Activated CD4-positive, alpha-beta T cell treated with anti-CD3 and anti-CD28 coated beads, Interleukin-2, amount 10 ng/mL, durations not matched to agents 7 days and 5 days (primary cell): ENCODE results near the gene C17orf100. TPM values are rescaled to one million over a fixed set of nuclear protein-coding genes. Genes with fewer than 3 reads are reported as not detected.

Experiments
- CTCF ChIA-PET: fragments of 350-600 bp; sonication (Branson Sonifier 250); formaldehyde crosslinking; loops from one replicate; lab custom pipeline; 2021; ENCODE audit warnings: antibody characterized with exemption; lab: Charles Lee
- POLR2A ChIA-PET: fragments of 350-600 bp; sonication (Branson Sonifier 250); formaldehyde crosslinking; loops from one replicate; lab custom pipeline; 2021; ENCODE audit warnings: antibody characterized with exemption; lab: Charles Lee
- DNase-seq: peaks from one replicate; pipeline ENCODE4 v3.0.0-alpha.2; 2020
- H3K27ac Mint-ChIP-seq: one replicate; pipeline ENCODE4 v1.8.0; 2021; ENCODE audit warnings: mild to moderate bottlenecking, moderate library complexity, mixed read lengths
- H3K27me3 Mint-ChIP-seq: one replicate; pipeline ENCODE4 v1.8.0; 2021; ENCODE audit warnings: mixed read lengths
- H3K36me3 Mint-ChIP-seq: one replicate; pipeline ENCODE4 v1.8.0; 2021; ENCODE audit warnings: low read depth, mixed read lengths
- H3K4me1 Mint-ChIP-seq: one replicate; pipeline ENCODE4 v1.8.0; 2021; ENCODE audit warnings: mixed read lengths
- H3K4me3 Mint-ChIP-seq: one replicate; pipeline ENCODE4 v1.8.0; 2021; ENCODE audit warnings: mild to moderate bottlenecking, moderate library complexity, mixed read lengths
- H3K9me3 Mint-ChIP-seq: one replicate; pipeline ENCODE4 v1.8.0; 2021; ENCODE audit warnings: mixed read lengths
- total RNA-seq, 2 experiments: library from RNA; stranded (reverse); gene quantifications; one replicate each; pipeline ENCODE4 v1.2.3, GENCODE V29; 2021

Gene C17orf100
- 1 to 10 TPM; 1.9 to 2.5 TPM for total RNA-seq

DNA sequence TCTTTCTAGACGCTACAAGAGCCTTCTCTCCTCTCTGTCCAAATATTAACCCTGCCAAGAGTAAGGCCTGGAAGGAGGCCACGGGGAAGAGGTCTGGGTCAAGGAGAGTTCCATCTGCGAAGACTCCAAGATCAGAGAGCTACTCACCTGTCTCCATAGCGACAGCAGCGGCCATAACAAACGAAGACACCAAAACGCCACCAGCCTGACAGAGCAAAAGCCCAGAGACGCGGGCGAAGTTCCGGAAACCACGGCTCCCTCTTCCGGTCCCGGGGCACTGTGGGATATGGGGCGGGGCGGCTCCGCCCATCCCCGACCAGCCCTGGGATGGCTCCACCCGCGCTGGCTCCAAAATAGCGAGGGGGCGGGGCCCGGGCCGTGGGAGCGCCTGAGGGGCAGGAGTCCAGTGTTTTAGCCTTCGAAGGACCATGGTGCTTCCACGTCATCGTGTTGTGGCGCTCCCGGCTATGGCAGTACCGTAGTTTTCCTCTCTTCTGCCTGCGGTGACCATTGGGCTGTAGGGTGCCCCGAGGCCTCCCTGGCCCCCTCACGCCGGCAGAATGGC lies at the start of gene C17orf100, which contains the start of gene MED31:
TSS of gene C17orf100 (plus strand) at position 409 of the 565 bp plus-strand sequence. CDS start at position 561, 152 bp downstream.
TSS of gene MED31 (minus strand) at position 252 of the 565 bp plus-strand sequence. CDS start at position 175, 77 bp downstream.
- DNase-seq: peak; percentile 96
- H3K9me3 Mint-ChIP-seq: no peaks in the 10 kb centered on the region
- peak within 1 kb of the TSS; percentile 91 for H3K4me3 Mint-ChIP-seq
- peak within 1 kb of the TSS; percentile 98 for H3K27ac Mint-ChIP-seq
- peaks cover 63% of the 10 kb centered on the region for H3K4me1 Mint-ChIP-seq
- POLR2A ChIA-PET: interaction anchor here (1.0 kb wide), 1 partner anchor 9 kb away, joined by 6 read pairs; no protein-coding TSS in a partner anchor
- H3K27me3 Mint-ChIP-seq: peaks cover 3% of the 10 kb centered on the region
- peaks cover 29% of the 10 kb centered on the region for H3K36me3 Mint-ChIP-seq
- CTCF ChIA-PET: interaction anchor here (0.6 to 1.3 kb wide), 3 partner anchors 12 to 181 kb away, joined by 3 to 4 read pairs (median 4); a partner anchor contains a TSS

DNA sequence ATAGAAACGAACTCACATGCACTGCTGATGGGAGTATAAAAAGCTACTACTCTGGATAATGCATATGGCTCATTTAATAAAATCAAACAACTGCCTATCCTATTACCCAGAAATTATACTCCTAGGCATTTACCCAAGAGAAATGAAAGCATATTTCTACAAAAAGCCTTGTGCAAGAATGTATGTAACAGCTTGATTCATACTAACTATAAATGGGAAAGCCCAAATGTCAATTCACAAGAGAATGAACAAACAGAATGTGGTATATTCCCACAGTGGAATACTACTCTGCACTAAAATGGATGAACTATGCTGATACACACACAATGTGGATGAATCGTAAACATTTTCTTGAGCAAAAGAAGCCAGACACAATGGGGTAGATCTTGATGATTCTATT lies 49.4 kb upstream of the C17orf100 start:
- ChIA-PET CTCF (interaction anchor here (0.6 kb wide), 1 partner anchor 1724 kb away, joined by 4 read pairs; no protein-coding TSS in a partner anchor), POLR2A (no interaction called here)
- Mint-ChIP-seq H3K4me1 (peaks cover 4% of the 10 kb centered on the region), H3K4me3 (no peak overlapping the region), H3K27ac (no peak overlapping the region), H3K9me3 (no peaks in the 10 kb centered on the region), H3K36me3 (peaks cover 24% of the 10 kb centered on the region), H3K27me3 (no peaks in the 10 kb centered on the region)
- no peak for DNase-seq

DNA sequence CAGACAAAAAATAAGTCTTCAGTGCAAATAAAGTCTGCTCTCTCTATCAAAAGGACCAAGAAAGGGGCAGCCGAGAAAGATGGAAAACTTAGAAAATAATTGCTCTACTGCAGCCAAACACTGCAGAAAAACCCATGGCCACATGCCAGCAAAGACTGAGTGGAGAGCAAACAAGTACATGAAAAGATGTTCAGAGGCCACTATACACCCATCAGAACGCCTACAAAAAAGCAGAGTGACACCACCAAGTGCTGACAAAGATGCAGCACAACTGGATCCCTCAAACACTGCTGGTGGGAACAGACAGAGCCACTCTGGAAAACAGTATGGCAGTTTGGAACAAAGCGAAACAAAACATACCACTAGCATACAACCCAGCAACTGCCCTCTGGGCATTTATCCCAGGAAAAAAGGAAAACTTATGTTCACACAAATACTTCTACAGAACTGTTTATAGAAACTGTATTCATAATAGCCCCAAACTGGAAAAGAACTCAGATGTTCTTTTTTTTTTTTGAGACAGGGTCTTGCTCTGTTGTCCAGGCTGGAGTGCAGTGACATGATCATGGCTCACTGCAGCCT lies 47.7 kb upstream of the C17orf100 start:
- Mint-ChIP-seq H3K27me3 (no peaks in the 10 kb centered on the region), H3K9me3 (no peaks in the 10 kb centered on the region), H3K4me1 (peaks cover 4% of the 10 kb centered on the region), H3K4me3 (no peak overlapping the region), H3K27ac (no peak overlapping the region), H3K36me3 (peaks cover 26% of the 10 kb centered on the region)
- ChIA-PET CTCF (no interaction called here), POLR2A (no interaction called here)
- no peak for DNase-seq

DNA sequence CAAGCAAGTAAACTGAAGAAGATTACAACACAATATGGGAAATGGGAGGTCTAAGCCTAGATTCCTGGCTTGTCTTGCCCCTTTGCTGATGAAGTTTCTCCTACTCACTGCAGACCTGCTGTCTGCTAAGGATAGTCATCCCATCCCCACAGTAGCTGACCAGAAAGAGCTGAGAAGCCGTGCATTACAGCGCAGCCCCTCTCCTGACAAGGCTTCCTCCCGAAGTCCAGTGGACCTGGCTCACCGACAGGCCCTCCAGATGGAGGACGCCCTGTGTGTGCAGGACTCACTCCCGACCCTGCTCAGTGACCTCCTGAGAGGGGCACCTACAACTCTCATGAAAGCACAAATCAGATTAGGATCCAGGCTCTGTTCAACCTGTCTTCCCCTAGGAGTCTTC lies 46.4 kb upstream of the C17orf100 start:
- Mint-ChIP-seq H3K27me3 (no peaks in the 10 kb centered on the region), H3K9me3 (no peaks in the 10 kb centered on the region), H3K27ac (no peak overlapping the region), H3K36me3 (peaks cover 30% of the 10 kb centered on the region), H3K4me1 (peaks cover 4% of the 10 kb centered on the region), H3K4me3 (no peak overlapping the region)
- ChIA-PET CTCF (no interaction called here), POLR2A (no interaction called here)
- no peak for DNase-seq

DNA sequence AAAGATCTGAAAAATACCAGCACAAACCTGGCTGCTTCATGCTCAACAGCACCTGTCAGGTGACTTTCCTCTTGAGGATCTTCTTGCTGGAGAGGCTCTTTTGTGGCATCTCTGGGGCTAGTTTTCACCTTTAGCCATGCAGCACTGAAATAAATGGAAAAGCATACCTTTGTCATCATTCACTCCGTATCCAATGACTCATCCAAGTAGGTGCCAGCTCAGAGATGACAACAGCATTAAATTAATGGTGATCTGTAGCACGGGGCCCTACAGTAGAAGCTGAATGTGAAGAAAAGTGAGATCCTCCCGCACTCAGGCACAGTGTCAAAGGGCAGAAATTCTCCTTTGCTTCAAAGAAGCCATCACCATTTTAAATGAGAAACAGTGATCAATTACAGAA lies 43.2 kb upstream of the C17orf100 start:
- ChIA-PET POLR2A (no interaction called here), CTCF (interaction anchor here (0.8 to 1.1 kb wide), 2 partner anchors 18 to 42 kb away, joined by 3 read pairs; no protein-coding TSS in a partner anchor)
- H3K27ac Mint-ChIP-seq: no peak overlapping the region
- no peak overlapping the region for H3K4me3 Mint-ChIP-seq
- DNase-seq: no peak
- no peaks in the 10 kb centered on the region for H3K9me3 Mint-ChIP-seq
- no peaks in the 10 kb centered on the region for H3K27me3 Mint-ChIP-seq
- H3K4me1 Mint-ChIP-seq: no peaks in the 10 kb centered on the region
- peaks cover 21% of the 10 kb centered on the region for H3K36me3 Mint-ChIP-seq

DNA sequence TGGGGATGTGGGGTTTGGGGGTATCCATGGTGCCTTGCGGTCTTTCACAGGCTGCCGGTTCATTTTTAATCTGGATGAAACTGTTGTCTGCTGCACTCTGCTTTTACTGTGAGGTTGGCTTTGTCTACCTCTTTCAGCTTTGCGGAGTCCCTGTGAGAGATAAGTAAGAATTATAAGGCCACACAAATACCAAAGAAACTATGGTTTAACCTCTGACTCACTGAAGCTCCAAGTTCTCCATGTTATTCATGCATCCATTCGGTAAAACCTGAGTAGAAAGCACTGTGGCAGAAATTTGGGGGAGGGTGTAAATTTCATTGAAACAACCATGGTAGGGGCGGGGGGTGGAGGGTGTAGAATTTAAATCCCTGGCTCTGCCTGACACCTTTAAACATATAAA lies 41.6 kb upstream of the C17orf100 start:
- ChIA-PET CTCF (interaction anchor here (0.9 kb wide), 1 partner anchor 165 kb away, joined by 3 read pairs; no protein-coding TSS in a partner anchor), POLR2A (no interaction called here)
- no peaks in the 10 kb centered on the region for H3K9me3 Mint-ChIP-seq
- H3K27ac Mint-ChIP-seq: no peak overlapping the region
- peaks cover 27% of the 10 kb centered on the region for H3K36me3 Mint-ChIP-seq
- H3K4me1 Mint-ChIP-seq: no peaks in the 10 kb centered on the region
- DNase-seq: no peak
- no peaks in the 10 kb centered on the region for H3K27me3 Mint-ChIP-seq
- H3K4me3 Mint-ChIP-seq: no peak overlapping the region

DNA sequence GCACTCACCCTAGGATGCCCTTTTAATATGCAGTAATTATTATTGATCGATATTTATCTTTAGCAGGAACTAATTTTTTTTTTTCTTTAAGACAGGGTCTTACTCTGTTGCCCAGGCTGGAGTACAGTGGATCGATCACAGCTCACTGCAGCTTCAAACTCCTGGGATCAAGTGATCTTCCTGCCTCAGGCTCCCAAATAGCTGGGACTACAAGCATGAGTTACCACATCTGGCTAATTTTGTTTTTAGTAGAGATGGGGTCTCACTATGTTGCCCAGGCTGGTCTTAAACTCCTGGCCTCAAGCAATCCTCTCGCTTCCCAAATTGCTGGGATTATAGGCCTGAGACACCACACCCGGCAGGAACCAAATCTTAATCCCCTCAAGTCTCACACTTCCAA lies 40.3 kb upstream of the C17orf100 start:
- H3K9me3 Mint-ChIP-seq: no peaks in the 10 kb centered on the region
- H3K27me3 Mint-ChIP-seq: no peaks in the 10 kb centered on the region
- no peaks in the 10 kb centered on the region for H3K4me1 Mint-ChIP-seq
- POLR2A ChIA-PET: no interaction called here
- DNase-seq: no peak
- CTCF ChIA-PET: no interaction called here
- no peak overlapping the region for H3K27ac Mint-ChIP-seq
- H3K36me3 Mint-ChIP-seq: peaks cover 25% of the 10 kb centered on the region
- no peak overlapping the region for H3K4me3 Mint-ChIP-seq

DNA sequence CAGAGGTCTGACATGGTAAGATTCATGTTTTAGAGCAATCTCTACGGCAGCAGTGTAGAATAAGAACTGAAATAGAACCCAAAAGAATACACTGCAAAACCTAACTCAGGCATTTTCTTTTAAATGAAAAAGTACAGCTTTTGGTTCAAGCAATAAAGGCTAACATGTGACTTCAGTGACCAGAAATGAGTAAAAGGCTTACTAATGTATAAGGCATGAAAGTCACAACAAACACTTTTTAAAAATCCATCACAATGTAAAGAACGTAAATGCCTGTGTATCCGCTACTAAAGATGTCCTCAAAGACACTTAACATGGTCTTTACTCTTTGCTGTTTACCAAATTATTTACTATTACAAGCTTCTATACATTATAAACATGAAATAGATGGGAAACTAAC lies 27.6 kb upstream of the C17orf100 start:
- Mint-ChIP-seq H3K27ac (no peak overlapping the region), H3K4me3 (no peak overlapping the region), H3K4me1 (no peaks in the 10 kb centered on the region), H3K27me3 (no peaks in the 10 kb centered on the region), H3K36me3 (peaks cover 17% of the 10 kb centered on the region), H3K9me3 (no peaks in the 10 kb centered on the region)
- CTCF ChIA-PET: no interaction called here
- no peak for DNase-seq
- POLR2A ChIA-PET: no interaction called here

DNA sequence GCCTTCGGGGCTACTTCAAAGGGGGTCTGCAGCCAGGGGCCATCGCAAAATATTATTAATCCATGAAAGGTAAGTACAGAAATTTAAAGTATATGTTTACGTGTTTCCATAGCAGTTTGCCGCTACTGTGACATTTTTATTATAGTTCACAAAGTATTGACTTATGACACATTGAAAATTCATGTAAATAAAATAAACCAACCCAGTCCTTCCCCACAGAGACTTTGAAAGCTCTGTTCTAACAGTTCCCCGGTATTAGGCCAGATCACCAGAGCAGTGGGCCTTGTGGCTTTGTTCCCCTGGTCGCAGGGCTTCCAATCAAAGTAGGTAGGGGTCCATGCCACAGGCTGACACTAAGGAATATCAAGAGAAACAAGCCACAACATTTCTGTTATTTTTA lies 24.9 kb upstream of the C17orf100 start:
- Mint-ChIP-seq H3K4me1 (peaks cover 5% of the 10 kb centered on the region), H3K36me3 (peaks cover 18% of the 10 kb centered on the region), H3K4me3 (no peak overlapping the region), H3K27me3 (no peaks in the 10 kb centered on the region), H3K27ac (no peak overlapping the region), H3K9me3 (no peaks in the 10 kb centered on the region)
- ChIA-PET CTCF (interaction anchor here (1.0 kb wide), 1 partner anchor 18 kb away, joined by 3 read pairs; no protein-coding TSS in a partner anchor), POLR2A (no interaction called here)
- no peak for DNase-seq

DNA sequence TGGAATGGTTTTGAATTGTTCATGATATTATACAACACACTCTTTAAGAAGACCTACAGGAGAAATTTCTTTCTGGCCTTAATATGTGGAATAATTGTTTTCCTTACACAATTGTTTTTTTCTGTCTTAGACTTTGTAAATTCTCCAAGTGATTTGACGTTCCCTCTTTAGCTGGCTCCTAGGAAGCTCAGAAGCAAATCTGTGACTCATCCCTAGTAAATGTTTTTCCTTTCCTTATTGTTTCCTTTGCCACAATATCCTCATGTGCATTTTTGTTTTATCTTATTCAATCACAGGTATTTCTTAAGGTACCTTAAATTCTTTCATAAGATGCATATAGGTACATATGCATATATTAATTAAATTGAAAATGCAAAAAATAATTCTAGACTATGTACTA lies 24.5 kb upstream of the C17orf100 start:
- H3K4me1 Mint-ChIP-seq: peaks cover 5% of the 10 kb centered on the region
- no peak overlapping the region for H3K4me3 Mint-ChIP-seq
- no peak overlapping the region for H3K27ac Mint-ChIP-seq
- H3K36me3 Mint-ChIP-seq: peaks cover 18% of the 10 kb centered on the region
- DNase-seq: no peak
- ChIA-PET POLR2A (no interaction called here), CTCF (interaction anchor here (1.0 kb wide), 1 partner anchor 19 kb away, joined by 3 read pairs; no protein-coding TSS in a partner anchor)
- H3K27me3 Mint-ChIP-seq: no peaks in the 10 kb centered on the region
- H3K9me3 Mint-ChIP-seq: no peaks in the 10 kb centered on the region

DNA sequence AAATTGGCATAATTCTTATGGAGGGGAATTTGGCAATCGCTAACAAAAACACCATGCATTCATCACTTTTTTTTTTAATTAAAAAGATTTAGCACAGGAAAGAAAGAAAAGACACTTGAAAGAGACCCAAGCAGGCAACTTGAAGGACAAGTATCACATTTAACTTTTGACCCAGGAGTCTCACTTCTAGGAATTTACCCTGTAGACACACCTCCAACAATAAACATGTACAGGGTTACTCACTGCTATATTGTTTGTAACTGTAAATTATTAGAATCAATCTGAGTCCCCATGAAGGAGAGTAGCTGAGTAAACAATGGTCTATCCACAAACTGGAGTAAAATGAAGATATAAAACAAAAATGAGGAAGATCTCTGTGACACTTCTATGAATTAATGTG lies 21.2 kb upstream of the C17orf100 start:
- Mint-ChIP-seq H3K36me3 (peaks cover 38% of the 10 kb centered on the region), H3K4me1 (peaks cover 7% of the 10 kb centered on the region), H3K27ac (no peak overlapping the region), H3K9me3 (no peaks in the 10 kb centered on the region), H3K27me3 (no peaks in the 10 kb centered on the region), H3K4me3 (no peak overlapping the region)
- DNase-seq: no peak
- POLR2A ChIA-PET: no interaction called here
- CTCF ChIA-PET: no interaction called here

DNA sequence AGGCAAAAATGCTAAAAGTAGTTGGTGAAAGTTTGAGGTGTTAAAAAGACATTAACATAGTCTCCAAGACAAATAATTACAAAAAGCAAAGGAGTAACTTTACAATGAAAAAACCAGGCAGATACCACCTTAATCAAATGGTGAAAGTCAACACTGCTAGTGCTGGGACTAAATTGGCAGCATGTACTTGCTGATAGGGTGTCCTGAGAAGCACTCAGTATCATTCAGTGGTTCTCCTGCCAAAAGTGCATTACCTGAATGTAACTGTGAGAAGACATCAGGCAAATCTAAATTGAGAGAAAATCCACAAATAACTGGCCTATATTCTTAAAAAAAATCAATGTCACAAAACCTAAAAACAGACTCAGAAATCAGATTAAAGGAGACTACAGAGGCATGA lies 19.0 kb upstream of the C17orf100 start:
- ChIA-PET CTCF (no interaction called here), POLR2A (no interaction called here)
- Mint-ChIP-seq H3K27me3 (no peaks in the 10 kb centered on the region), H3K4me3 (no peak overlapping the region), H3K4me1 (peaks cover 7% of the 10 kb centered on the region), H3K9me3 (no peaks in the 10 kb centered on the region), H3K36me3 (peaks cover 36% of the 10 kb centered on the region), H3K27ac (no peak overlapping the region)
- DNase-seq: no peak

DNA sequence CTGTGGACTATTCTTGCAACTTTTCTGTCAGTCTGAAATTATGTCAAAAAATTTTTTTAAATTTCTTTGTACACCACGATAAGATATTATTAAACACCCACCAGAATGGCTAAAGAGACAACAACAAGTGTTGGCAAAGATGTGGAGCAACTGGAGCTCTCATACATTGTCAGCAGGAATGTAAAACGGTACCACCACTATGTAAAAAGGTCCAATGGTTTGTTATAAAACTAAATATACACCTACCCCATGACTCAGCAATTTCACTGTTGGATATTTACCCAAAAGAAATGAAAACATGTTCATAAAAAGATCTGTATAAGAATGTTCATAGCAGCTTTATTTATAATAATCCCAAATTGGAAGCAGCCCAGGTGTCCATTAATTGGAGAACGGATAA lies 18.3 kb upstream of the C17orf100 start:
- Mint-ChIP-seq H3K36me3 (peaks cover 33% of the 10 kb centered on the region), H3K4me1 (peaks cover 14% of the 10 kb centered on the region), H3K27me3 (no peaks in the 10 kb centered on the region), H3K27ac (no peak overlapping the region), H3K9me3 (no peaks in the 10 kb centered on the region), H3K4me3 (no peak overlapping the region)
- ChIA-PET CTCF (no interaction called here), POLR2A (no interaction called here)
- DNase-seq: no peak
